ENCODE measurements around the gene TWNK.

Gene TWNK

DNA sequence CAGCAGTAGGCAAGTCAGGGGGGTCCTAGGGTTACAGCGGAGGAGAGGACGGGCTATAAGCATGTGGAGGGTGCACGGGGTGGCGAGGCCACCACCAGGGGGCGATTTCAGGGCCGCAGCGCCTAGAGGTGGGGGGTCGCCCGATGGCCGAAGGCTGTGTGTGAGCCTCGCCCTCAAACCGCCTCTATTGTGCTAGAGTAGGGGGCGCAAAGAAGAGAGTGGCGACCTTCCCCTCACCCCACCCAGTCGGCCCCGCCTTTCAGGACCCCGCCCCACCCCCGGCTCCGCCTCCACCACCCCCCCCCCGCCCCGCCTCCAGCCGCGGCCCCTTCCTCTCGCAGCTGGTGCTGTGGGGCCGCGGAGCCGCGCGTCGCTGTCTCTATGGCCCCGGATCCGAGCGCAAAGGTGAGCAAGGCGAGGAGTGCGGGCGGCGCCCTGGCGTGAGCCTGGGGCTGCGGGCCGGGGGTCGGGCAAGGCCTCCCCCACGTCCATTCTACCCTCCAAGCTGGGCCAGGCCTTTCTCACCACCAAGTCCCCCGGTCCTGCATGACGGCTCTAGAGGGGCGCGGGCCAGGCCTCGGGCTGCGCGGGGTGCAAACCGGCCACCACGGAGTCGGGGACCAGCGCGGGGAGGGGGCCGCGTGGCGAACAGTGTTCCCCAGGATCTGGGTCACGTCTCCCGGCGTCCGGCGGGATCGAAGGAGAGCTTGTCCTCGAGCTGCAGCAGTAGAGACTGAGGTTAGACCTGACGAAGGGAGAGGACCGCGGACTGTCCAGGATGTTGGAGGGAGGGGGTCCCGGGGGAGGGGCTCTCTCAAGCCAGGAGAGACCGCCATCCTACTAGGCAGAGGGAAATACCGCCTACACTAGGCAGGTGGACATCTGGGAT lies 17.9 kb upstream of the TWNK start, which contains the start of gene SEMA4G:
Gene SEMA4G, plus strand, starts transcription at position 318 of the 889 bp plus-strand sequence. CDS start 3,409 bp downstream, outside the sequence.
- H3K27ac ChIP-seq (ENCODE audit: low read length), result no peak within 1 kb of the TSS
- H3K4me1 ChIP-seq (ENCODE audit: insufficient read depth, low read length), result no peaks in the 10 kb centered on the region
- TF ChIP-seq, protein P1, sequence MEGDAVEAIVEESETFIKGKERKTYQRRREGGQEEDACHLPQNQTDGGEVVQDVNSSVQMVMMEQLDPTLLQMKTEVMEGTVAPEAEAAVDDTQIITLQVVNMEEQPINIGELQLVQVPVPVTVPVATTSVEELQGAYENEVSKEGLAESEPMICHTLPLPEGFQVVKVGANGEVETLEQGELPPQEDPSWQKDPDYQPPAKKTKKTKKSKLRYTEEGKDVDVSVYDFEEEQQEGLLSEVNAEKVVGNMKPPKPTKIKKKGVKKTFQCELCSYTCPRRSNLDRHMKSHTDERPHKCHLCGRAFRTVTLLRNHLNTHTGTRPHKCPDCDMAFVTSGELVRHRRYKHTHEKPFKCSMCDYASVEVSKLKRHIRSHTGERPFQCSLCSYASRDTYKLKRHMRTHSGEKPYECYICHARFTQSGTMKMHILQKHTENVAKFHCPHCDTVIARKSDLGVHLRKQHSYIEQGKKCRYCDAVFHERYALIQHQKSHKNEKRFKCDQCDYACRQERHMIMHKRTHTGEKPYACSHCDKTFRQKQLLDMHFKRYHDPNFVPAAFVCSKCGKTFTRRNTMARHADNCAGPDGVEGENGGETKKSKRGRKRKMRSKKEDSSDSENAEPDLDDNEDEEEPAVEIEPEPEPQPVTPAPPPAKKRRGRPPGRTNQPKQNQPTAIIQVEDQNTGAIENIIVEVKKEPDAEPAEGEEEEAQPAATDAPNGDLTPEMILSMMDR (IDR thresholded peaks at IDR 0.05; ENCODE audit: borderline replicate concordance, extremely low read depth, low read length, poor library complexity, severe bottlenecking), result peak; percentile 60
- no peak for TF ChIP-seq EZH2 (IDR thresholded peaks at IDR 0.05; ENCODE audit: borderline replicate concordance, low read depth, low read length, severe bottlenecking)
- H3K36me3 ChIP-seq (ENCODE audit: insufficient read depth, low read length), result peaks cover 12% of the 10 kb centered on the region; the same call in 1 of the 2 replicates
- ATAC-seq (ENCODE audit: insufficient read depth, low read depth) (peak; percentile 67), DNase-seq (peak; percentile 13)
- no peaks in the 10 kb centered on the region for H3K79me2 ChIP-seq (ENCODE audit: insufficient read depth, low read length)
- no peaks in the 10 kb centered on the region for H3K9me3 ChIP-seq (ENCODE audit: insufficient read depth, low read length, severe bottlenecking)
- no peak within 1 kb of the TSS for H2AFZ ChIP-seq (ENCODE audit: low read depth, low read length)
- H4K20me1 ChIP-seq (ENCODE audit: insufficient read depth, low read length), result no peaks in the 10 kb centered on the region
- no peak within 1 kb of the TSS for H3K4me2 ChIP-seq (ENCODE audit: insufficient read depth, low read length)
- no peaks in the 10 kb centered on the region for H3K27me3 ChIP-seq (ENCODE audit: insufficient read depth, low read length, poor library complexity)
- no peak within 1 kb of the TSS for H3K9ac ChIP-seq (ENCODE audit: low read depth, low read length)
- H3K4me3 ChIP-seq (ENCODE audit: low read depth in 1 of 2, low read length in 2 of 2), result no peak within 1 kb of the TSS

DNA sequence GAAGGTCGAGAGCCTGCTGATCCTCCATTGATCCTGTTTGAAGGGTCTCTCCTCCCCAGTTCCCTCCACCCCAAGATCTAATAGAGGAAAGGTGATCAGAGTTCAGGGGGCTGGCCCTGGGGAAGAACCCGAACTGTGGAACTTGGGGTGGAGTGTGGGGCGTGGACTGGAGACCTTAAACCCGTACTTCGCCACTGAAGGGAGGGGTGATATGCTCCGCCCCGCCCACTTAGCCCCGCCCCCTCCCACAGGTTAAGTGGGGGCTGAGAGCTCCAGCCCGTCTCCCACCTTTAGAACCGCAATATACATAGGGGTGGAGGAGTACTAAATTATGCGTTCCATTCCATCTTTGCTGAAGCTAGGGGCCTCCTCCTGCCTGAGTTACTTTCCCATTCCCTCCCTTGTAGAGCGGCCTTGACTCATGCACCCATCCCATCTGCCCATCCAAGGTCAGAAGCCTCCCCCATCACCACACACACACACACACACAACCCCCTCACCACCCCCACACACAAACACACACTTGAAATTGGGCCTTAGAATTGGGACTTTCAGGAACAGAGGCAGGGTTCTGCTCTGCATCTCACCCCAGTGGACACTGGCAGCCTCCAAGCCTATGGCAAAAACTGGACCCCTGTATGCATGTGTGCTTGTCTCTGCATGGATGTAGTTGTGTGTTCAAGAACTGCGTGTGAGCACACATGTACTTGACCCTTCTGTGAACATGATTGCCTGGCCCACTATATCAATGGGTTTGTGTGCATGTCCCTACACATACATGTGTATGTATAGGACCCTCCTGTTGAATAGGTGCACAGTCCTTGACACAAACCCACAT lies 17.0 kb upstream of the TWNK start:
- no peak overlapping the region for H3K9ac ChIP-seq (ENCODE audit: low read depth, low read length)
- peaks cover 7% of the 10 kb centered on the region; the same call in 1 of the 2 replicates for H3K36me3 ChIP-seq (ENCODE audit: insufficient read depth, low read length)
- no peak overlapping the region for H2AFZ ChIP-seq (ENCODE audit: low read depth, low read length)
- H3K27me3 ChIP-seq (ENCODE audit: insufficient read depth, low read length, poor library complexity), result no peaks in the 10 kb centered on the region
- no peak overlapping the region for H3K27ac ChIP-seq (ENCODE audit: low read length)
- H3K4me1 ChIP-seq (ENCODE audit: insufficient read depth, low read length), result no peaks in the 10 kb centered on the region
- no peak for TF ChIP-seq EZH2 (IDR thresholded peaks at IDR 0.05; ENCODE audit: borderline replicate concordance, low read depth, low read length, severe bottlenecking)
- H3K9me3 ChIP-seq (ENCODE audit: insufficient read depth, low read length, severe bottlenecking), result no peaks in the 10 kb centered on the region
- no peak overlapping the region for H3K4me3 ChIP-seq (ENCODE audit: low read depth in 1 of 2, low read length in 2 of 2)
- no peaks in the 10 kb centered on the region for H3K79me2 ChIP-seq (ENCODE audit: insufficient read depth, low read length)
- H4K20me1 ChIP-seq (ENCODE audit: insufficient read depth, low read length), result no peaks in the 10 kb centered on the region
- no peak overlapping the region for H3K4me2 ChIP-seq (ENCODE audit: insufficient read depth, low read length)
- DNase-seq (peak; percentile 3), ATAC-seq (ENCODE audit: insufficient read depth, low read depth) (no peak)

DNA sequence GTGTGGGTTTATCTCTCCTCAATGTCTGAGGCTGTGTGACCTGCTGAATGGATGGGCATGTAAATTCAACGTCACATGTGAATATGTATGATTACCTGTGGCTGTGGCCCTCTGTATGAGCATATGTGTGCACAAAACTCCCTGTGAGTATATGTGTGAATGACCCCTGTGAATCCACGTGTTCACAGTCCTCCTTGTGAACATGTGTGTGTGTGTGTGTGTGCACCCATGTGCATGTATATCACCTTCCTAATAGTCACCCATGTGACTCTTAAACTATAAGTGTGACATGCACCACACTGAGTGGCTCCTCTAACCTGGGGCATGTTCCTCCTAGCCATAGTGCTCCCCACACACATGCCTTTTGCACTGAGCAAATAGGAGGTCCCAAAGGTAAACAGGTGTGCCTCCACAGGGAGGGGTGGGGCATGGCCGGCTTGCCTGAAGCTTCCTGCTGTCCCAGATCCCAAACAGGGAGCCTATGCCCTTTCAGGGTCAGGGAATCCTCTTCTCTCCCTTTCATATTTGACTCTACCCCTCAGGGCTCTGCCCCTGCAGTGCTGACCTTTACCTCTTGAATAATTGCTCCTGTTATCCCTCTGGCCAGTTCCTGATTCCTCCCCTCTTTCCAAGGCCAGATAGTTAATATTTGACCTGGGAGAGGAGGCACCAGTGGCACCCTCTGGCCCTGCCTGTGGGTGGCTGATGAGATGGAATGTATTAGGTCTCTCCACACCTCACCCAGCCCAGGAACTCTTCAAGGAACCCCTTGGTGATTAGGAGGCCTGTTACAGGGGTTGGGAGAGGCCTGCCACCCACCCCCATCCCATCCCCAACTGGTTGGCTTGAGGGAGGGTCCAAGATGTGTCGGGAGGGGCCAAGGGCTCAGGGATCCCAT lies 16.2 kb upstream of the TWNK start:
- Histone ChIP-seq H3K4me2 (ENCODE audit: insufficient read depth, low read length) (no peak overlapping the region), H3K4me1 (ENCODE audit: insufficient read depth, low read length) (no peaks in the 10 kb centered on the region)
- DNase-seq, result peak; percentile 0

More for the DNA sequence above, 16.2 kb upstream of the TWNK start:
- Histone ChIP-seq H3K36me3 (ENCODE audit: insufficient read depth, low read length) (no peaks in the 10 kb centered on the region), H3K27me3 (ENCODE audit: insufficient read depth, low read length, poor library complexity) (no peaks in the 10 kb centered on the region), H3K4me3 (ENCODE audit: low read depth in 1 of 2, low read length in 2 of 2) (no peak overlapping the region), H3K79me2 (ENCODE audit: insufficient read depth, low read length) (no peaks in the 10 kb centered on the region), H3K27ac (ENCODE audit: low read length) (no peak overlapping the region), H3K9ac (ENCODE audit: low read depth, low read length) (no peak overlapping the region), H3K9me3 (ENCODE audit: insufficient read depth, low read length, severe bottlenecking) (no peaks in the 10 kb centered on the region), H4K20me1 (ENCODE audit: insufficient read depth, low read length) (no peaks in the 10 kb centered on the region), H2AFZ (ENCODE audit: low read depth, low read length) (no peak overlapping the region)
- TF ChIP-seq, protein P1 (IDR thresholded peaks at IDR 0.05; ENCODE audit: borderline replicate concordance, extremely low read depth, low read length, poor library complexity, severe bottlenecking), result no peak
- TF ChIP-seq EZH2 (IDR thresholded peaks at IDR 0.05; ENCODE audit: borderline replicate concordance, low read depth, low read length, severe bottlenecking), result no peak
- ATAC-seq (ENCODE audit: insufficient read depth, low read depth), result no peak

All from DND-41 (cell line).